Measurements from ENCODE around the gene BANK1.

GRCh38 chr4:101793397-101793796 is 2.9 kb downstream of the BANK1 start:
- TF ChIP-seq POLR2A (IDR thresholded peaks at IDR 0.05) (no peak), CTCF (IDR thresholded peaks at IDR 0.05) (no peak)
